H1 (cell line): ENCODE data around the gene APAF1. TPM values are rescaled to one million over a fixed set of nuclear protein-coding genes. Genes with fewer than 3 reads are reported as not detected.

Experiments used
- CTCF ChIA-PET: fragments of 300-600 bp; sonication (Branson Sonifier 250); formaldehyde crosslinking; loops from one replicate; lab custom pipeline; 2021; ENCODE audit not compliant: partially characterized antibody; lab: Charles Lee
- POLR2A ChIA-PET: fragments of 300-600 bp; sonication (Branson Sonifier 250); formaldehyde crosslinking; loops from one replicate; lab custom pipeline; 2021; ENCODE audit warnings: inconsistent platforms; ENCODE audit not compliant: partially characterized antibody; lab: Charles Lee
- DNase-seq, 2 experiments: peaks; one replicate each; pipeline versions ENCODE4 v3.0.0 to v3.0.0-alpha.2; 2010 to 2022; ENCODE audit warnings: low spot score in 2 of 2, low read depth in 1 of 2, mixed read lengths in 1 of 2
- FAIRE-seq: peaks from 2 replicates; lab custom pipeline; 2011; peaks lifted over from hg19 to GRCh38; lab: Jason Lieb, UNC
- H2AFZ ChIP-seq: 2 replicates; pipeline ENCODE4 v1.8.1; 2012; ENCODE audit warnings: low read length, inconsistent platforms
- H2AK5ac ChIP-seq: 2 replicates; pipeline ENCODE4 v1.6.1; 2013; ENCODE audit warnings: low read depth, low read length
- H2BK120ac ChIP-seq: replicated peaks from 2 replicates; pipeline ENCODE3; 2013; ENCODE audit warnings: low read depth, low read length, inconsistent platforms
- H2BK12ac ChIP-seq: 2 replicates; pipeline ENCODE4 v1.6.1; 2013; ENCODE audit warnings: low read depth, low read length
- H2BK15ac ChIP-seq: 2 replicates; pipeline ENCODE4 v1.6.1; 2013; ENCODE audit warnings: low read length
- H2BK20ac ChIP-seq: 2 replicates; pipeline ENCODE4 v1.6.1; 2013; ENCODE audit warnings: low read length
- H2BK5ac ChIP-seq: 2 replicates; pipeline ENCODE4 v1.6.1; 2013; ENCODE audit warnings: low read depth, low read length
- H3K14ac ChIP-seq: 2 replicates; pipeline ENCODE4 v1.6.1; 2013; ENCODE audit warnings: inconsistent platforms; ENCODE audit not compliant: insufficient read length
- H3K18ac ChIP-seq: 2 replicates; pipeline ENCODE4 v1.6.1; 2013; ENCODE audit warnings: low read length; ENCODE audit errors: extremely low read depth
- H3K23ac ChIP-seq: 2 replicates; pipeline ENCODE4 v1.6.1; 2013; ENCODE audit warnings: inconsistent platforms; ENCODE audit not compliant: insufficient read length
- H3K23me2 ChIP-seq: 2 replicates; pipeline ENCODE4 v1.6.1; 2013; ENCODE audit warnings: low read depth, low read length
- H3K27ac ChIP-seq: 2 replicates; pipeline ENCODE4 v1.6.1; 2011; ENCODE audit warnings: low read depth, low read length, inconsistent platforms
- H3K27me3 ChIP-seq, 4 experiments: replicated peaks in 1 of 4; 1 replicate in 1 of 4; 2 replicates in 3 of 4; pipeline versions ENCODE4 v1.6.1 to v1.8.1; 2011 to 2013; ENCODE audit warnings: low read length in 3 of 4, mild to moderate bottlenecking in 3 of 4, inconsistent platforms in 2 of 4, mixed read lengths in 2 of 4, moderate library complexity in 1 of 4; ENCODE audit not compliant: control insufficient read depth in 3 of 4, insufficient read depth in 3 of 4; ENCODE audit errors: extremely low read depth in 1 of 4
- H3K36me3 ChIP-seq, 4 experiments: 2 replicates each; pipeline versions ENCODE4 v1.6.1 to v1.8.1; 2011 to 2013; ENCODE audit warnings: mild to moderate bottlenecking in 4 of 4, low read length in 3 of 4, moderate library complexity in 2 of 4, control low read depth in 1 of 4, inconsistent platforms in 1 of 4; ENCODE audit not compliant: insufficient read depth in 4 of 4, control insufficient read depth in 2 of 4
- H3K4ac ChIP-seq: replicated peaks from 2 replicates; pipeline ENCODE3; 2013; ENCODE audit warnings: low read length, low read depth, mixed read lengths, inconsistent platforms; ENCODE audit not compliant: insufficient read length
- H3K4me1 ChIP-seq, 4 experiments: replicated peaks in 1 of 4; 1 replicate in 1 of 4; 2 replicates in 3 of 4; pipeline versions ENCODE4 v1.6.1 to v1.8.1; 2011 to 2013; ENCODE audit warnings: low read length in 3 of 4, inconsistent platforms in 2 of 4, mixed read lengths in 1 of 4; ENCODE audit not compliant: insufficient read depth in 4 of 4, control insufficient read depth in 3 of 4
- H3K4me2 ChIP-seq, 2 experiments: 2 replicates each; pipeline versions ENCODE4 v1.6.1 to v1.8.1; 2011 to 2013; ENCODE audit warnings: low read depth in 2 of 2, low read length in 2 of 2, control low read depth in 1 of 2, inconsistent platforms in 1 of 2, mild to moderate bottlenecking in 1 of 2; ENCODE audit not compliant: insufficient read depth in 1 of 2
- H3K4me3 ChIP-seq, 4 experiments: fragments of 200-600, 300-600 bp in 1 of 4; sonication (generic), shearing (Covaris generic), sonication (Bioruptor Twin) in 1 of 4; 2 replicates each; pipeline versions ENCODE4 v1.5.1 to v1.8.1; 2011 to 2016; ENCODE audit warnings: low read length in 4 of 4, low read depth in 3 of 4, control low read depth in 2 of 4, inconsistent platforms in 2 of 4, mild to moderate bottlenecking in 2 of 4, mixed read lengths in 1 of 4, moderate library complexity in 1 of 4; ENCODE audit not compliant: insufficient read depth in 2 of 4; ENCODE audit errors: extremely low read depth in 1 of 4
- H3K56ac ChIP-seq: replicated peaks from 2 replicates; pipeline ENCODE3; 2013; ENCODE audit warnings: low read depth, mild to moderate bottlenecking, mixed read lengths, low read length, inconsistent platforms; ENCODE audit not compliant: insufficient read length
- H3K79me1 ChIP-seq: 2 replicates; pipeline ENCODE4 v1.6.1; 2013; ENCODE audit warnings: low read depth, low read length, control low read depth
- H3K79me2 ChIP-seq, 2 experiments: 2 replicates each; pipeline versions ENCODE4 v1.6.1 to v1.8.1; 2012 to 2013; ENCODE audit warnings: low read length in 2 of 2, mild to moderate bottlenecking in 2 of 2, inconsistent platforms in 1 of 2; ENCODE audit not compliant: insufficient read depth in 2 of 2, control insufficient read depth in 1 of 2
- H3K9ac ChIP-seq, 4 experiments: replicated peaks in 1 of 4; 1 replicate in 1 of 4; 2 replicates in 3 of 4; pipeline versions ENCODE4 v1.6.1 to v1.8.1; 2011 to 2013; ENCODE audit warnings: low read depth in 3 of 4, low read length in 3 of 4, control low read depth in 2 of 4, mild to moderate bottlenecking in 2 of 4, moderate library complexity in 2 of 4, inconsistent platforms in 1 of 4; ENCODE audit errors: extremely low read depth in 1 of 4
- H3K9me3 ChIP-seq, 2 experiments: 2 replicates each; pipeline versions ENCODE4 v1.6.1 to v1.8.1; 2012 to 2013; ENCODE audit warnings: mild to moderate bottlenecking in 2 of 2, moderate library complexity in 2 of 2, control low read depth in 1 of 2, inconsistent platforms in 1 of 2, low read depth in 1 of 2, low read length in 1 of 2, mixed read lengths in 1 of 2; ENCODE audit not compliant: insufficient read depth in 2 of 2
- H4K20me1 ChIP-seq, 2 experiments: replicated peaks in 1 of 2; 2 replicates each; pipeline versions ENCODE3 to v1.8.1; 2011 to 2013; ENCODE audit warnings: inconsistent platforms in 2 of 2, low read length in 2 of 2, mild to moderate bottlenecking in 1 of 2; ENCODE audit not compliant: insufficient read depth in 2 of 2, control insufficient read depth in 1 of 2
- H4K5ac ChIP-seq: 2 replicates; pipeline ENCODE4 v1.6.1; 2013; ENCODE audit warnings: low read length, low read depth, mixed read lengths, inconsistent platforms; ENCODE audit not compliant: insufficient read length
- H4K8ac ChIP-seq: 2 replicates; pipeline ENCODE4 v1.8.0; 2013; ENCODE audit warnings: mild to moderate bottlenecking, moderate library complexity, low read length, inconsistent platforms; ENCODE audit not compliant: insufficient read depth; ENCODE audit errors: extremely low read depth
- H4K91ac ChIP-seq: replicated peaks from 2 replicates; pipeline ENCODE3; 2013; ENCODE audit warnings: low read length, mixed read lengths, inconsistent platforms; ENCODE audit not compliant: insufficient read length
- ASH2L ChIP-seq: fragments of 200-600, 300-600 bp; sonication (generic); IDR thresholded peaks from one replicate; pipeline ENCODE4 v1.7.1; 2017; ENCODE audit warnings: low read length
- GABPA ChIP-seq: IDR thresholded peaks from 2 replicates; pipeline ENCODE4 v1.6.1; 2011; ENCODE audit warnings: mild to moderate bottlenecking, low read length, moderate library complexity, borderline replicate concordance; ENCODE audit not compliant: insufficient read depth
- RFX5 ChIP-seq: IDR thresholded peaks from 2 replicates; pipeline ENCODE4 v1.6.1; 2011; ENCODE audit warnings: low read depth, low read length, improper control_type of control experiment, borderline replicate concordance
- WGBS, 2 experiments: shearing (Covaris generic) in 1 of 2; methylation state at CpG; one replicate each; pipeline versions ENCODE4 v1.1.6 to v1.1.7; 2013 to 2015; ENCODE audit warnings: low lambda C conversion rate in 2 of 2, mixed read lengths in 2 of 2, inconsistent platforms in 1 of 2, low coverage in 1 of 2, missing lambda C conversion rate in 1 of 2; ENCODE audit not compliant: insufficient replicate concordance in 2 of 2, insufficient coverage in 1 of 2, insufficient read length in 1 of 2; ENCODE audit errors: extremely low coverage in 1 of 2, missing lambda C conversion rate in 1 of 2; 5-methylcytosine and 5-hydroxymethylcytosine counted together
- polyA plus RNA-seq, 7 experiments: library from polyadenylated mRNA; depleted of rRNA in 3 of 7; stranded (reverse) in 5 of 7; unstranded in 2 of 7; fragments of >200 nt in 5 of 7; fragments of 200-250 nt in 2 of 7; gene quantifications; 1 replicate in 5 of 7; 2 replicates in 1 of 7; 4 replicates in 1 of 7; pipeline versions ENCODE4 v1.2.1 to v1.2.3, GENCODE V29; 2011 to 2013; ENCODE audit warnings: missing spikeins in 2 of 7, mixed read lengths in 2 of 7
- total RNA-seq: library from RNA; stranded (reverse); fragmentation: NEBNext Ultra II Directional; extraction: Animal tissue kit (Norgen Biotek cat#: 25700); gene quantifications from 2 replicates; pipeline ENCODE4 v1.2.1, GENCODE V29; 2021

Gene APAF1
- total and polyA plus RNA-seq, 2 of the 8 experiments (the other 6 are each of a cell fraction or from before 2014, with no cell fraction given), result 4.7 to 22.6 TPM

- POLR2A ChIA-PET, result no interaction called here
- no peak overlapping the region for H4K5ac ChIP-seq
- no peaks in the 10 kb centered on the region for H3K9me3 ChIP-seq
- no peak overlapping the region for H2AFZ ChIP-seq
- H3K23ac ChIP-seq, result no peak overlapping the region
- no peaks in the 10 kb centered on the region for H3K23me2 ChIP-seq
- H2AK5ac ChIP-seq, result no peak overlapping the region
- H4K20me1 ChIP-seq, result peaks cover 0 to 2% of the 10 kb centered on the region in 2 experiments
- no peak overlapping the region for H3K18ac ChIP-seq
- no peak overlapping the region for H2BK12ac ChIP-seq
- TF ChIP-seq GABPA (no peak), ASH2L (no peak), RFX5 (no peak)
- no peak overlapping the region for H3K27ac ChIP-seq
- H2BK5ac ChIP-seq, result no peak overlapping the region
- no peak overlapping the region for H2BK20ac ChIP-seq
- H3K4me1 ChIP-seq, result no peaks in the 10 kb centered on the region
- no peak overlapping the region for H3K4me2 ChIP-seq
- no peak overlapping the region for H3K4ac ChIP-seq
- no peak overlapping the region for H3K56ac ChIP-seq
- no peak for FAIRE-seq
- no peak overlapping the region for H3K9ac ChIP-seq
- no peak overlapping the region for H2BK15ac ChIP-seq
- H4K8ac ChIP-seq, result no peak overlapping the region
- DNase-seq, result no peak
- no peak overlapping the region for H3K14ac ChIP-seq
- no peaks in the 10 kb centered on the region for H3K79me2 ChIP-seq
- H3K27me3 ChIP-seq, result no peaks in the 10 kb centered on the region
- H4K91ac ChIP-seq, result no peak overlapping the region
- WGBS, 2 experiments, result 82% methylated on average over 4 of the region's 4 CpGs; no CpG with 5 or more reads in 1 of the 2 experiments
- 0 out of 8 replicates have a peak, but pooled peaks cover 0 to 3% (median 0%) of the 10 kb centered on the region in 4 experiments for H3K36me3 ChIP-seq
- H3K4me3 ChIP-seq, result no peak overlapping the region
- CTCF ChIA-PET, result interaction anchor here (0.6 to 1.2 kb wide), 5 partner anchors 28 to 1772 kb away, joined by 3 to 5 read pairs (median 3); no protein-coding TSS in a partner anchor
- no peak overlapping the region for H2BK120ac ChIP-seq
- H3K79me1 ChIP-seq, result no peaks in the 10 kb centered on the region
Measured at GRCh38 chr12:98635657-98636323, 9.3 kb upstream of the APAF1 start.
